Measurements from ENCODE around the gene TRAF4. TPM values are rescaled to one million over a fixed set of nuclear protein-coding genes. Genes with fewer than 3 reads are reported as not detected.
"Not testable (repeated sequence)": the region's sequence is repeated elsewhere in the genome, so short reads cannot be mapped to it uniquely, and the experiment has no call there.

TRAF4 gene
- total and polyA plus RNA-seq, 5 donors, result 2.9 to 8.9 (median 4.6) TPM

GRCh38 chr17:28735242-28735722 is 8.5 kb upstream of the TRAF4 start:
- 84% methylated on average over 5 of the region's 5 CpGs for WGBS
- intact Hi-C loops (cut with DNase I), result no loop called here
- Histone ChIP-seq H3K9me3 (ENCODE audit: control insufficient read depth, low read length) (no peaks in the 10 kb centered on the region), H3K27me3 (ENCODE audit: control insufficient read depth, insufficient read depth) (no peaks in the 10 kb centered on the region), H3K4me1 (ENCODE audit: control insufficient read depth, insufficient read depth, low read length) (no peaks in the 10 kb centered on the region), H3K27ac (ENCODE audit: low read length) (no peak overlapping the region), H3K4me3 (ENCODE audit: low read length) (no peak overlapping the region)
- DNase-seq, result peak in 1 of 3 donors; percentile 5
- peak in 1 of 2 donors; percentile 16 for ATAC-seq

- intact Hi-C loops (cut with DNase I), result not testable (repeated sequence)
Observed at GRCh38 chr17:28735913-28736769, 7.7 kb upstream of the TRAF4 start.

DNA sequence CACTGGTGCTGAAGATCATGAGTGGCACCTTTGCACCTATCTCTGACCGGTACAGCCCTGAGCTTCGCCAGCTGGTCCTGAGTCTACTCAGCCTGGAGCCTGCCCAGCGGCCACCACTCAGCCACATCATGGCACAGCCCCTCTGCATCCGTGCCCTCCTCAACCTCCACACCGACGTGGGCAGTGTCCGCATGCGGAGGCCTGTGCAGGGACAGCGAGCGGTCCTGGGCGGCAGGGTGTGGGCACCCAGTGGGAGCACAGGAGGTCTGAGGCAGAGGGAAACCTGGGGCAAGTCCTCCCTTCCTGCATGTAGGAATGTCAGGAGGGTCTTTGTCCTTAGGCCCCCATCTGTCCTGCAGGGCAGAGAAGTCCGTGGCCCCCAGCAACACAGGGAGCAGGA is 6.5 kb upstream of the TRAF4 start:
- H3K4me1 ChIP-seq (ENCODE audit: control insufficient read depth, insufficient read depth, low read length), result no peaks in the 10 kb centered on the region
- no peak overlapping the region for H3K27ac ChIP-seq (ENCODE audit: low read length)
- H3K27me3 ChIP-seq (ENCODE audit: control insufficient read depth, insufficient read depth), result no peaks in the 10 kb centered on the region
- 97% methylated on average over 12 of the region's 12 CpGs for WGBS
- ATAC-seq (no peak), DNase-seq (peak in 1 of 3 donors; percentile 9)
- H3K4me3 ChIP-seq (ENCODE audit: low read length), result no peak overlapping the region
- H3K9me3 ChIP-seq (ENCODE audit: control insufficient read depth, low read length), result no peaks in the 10 kb centered on the region
- intact Hi-C loops (cut with DNase I), result no loop called here

More at GRCh38 chr17:28735913-28736769, 7.7 kb upstream of the TRAF4 start:
- H3K9me3 ChIP-seq (ENCODE audit: control insufficient read depth, low read length); H3K4me1 ChIP-seq (ENCODE audit: control insufficient read depth, insufficient read depth, low read length); H3K27ac ChIP-seq (ENCODE audit: low read length); H3K27me3 ChIP-seq (ENCODE audit: control insufficient read depth, insufficient read depth); DNase-seq; H3K4me3 ChIP-seq (ENCODE audit: low read length); ATAC-seq: not testable (repeated sequence)
- WGBS, result 93% methylated on average over 5 of the region's 8 CpGs

DNA sequence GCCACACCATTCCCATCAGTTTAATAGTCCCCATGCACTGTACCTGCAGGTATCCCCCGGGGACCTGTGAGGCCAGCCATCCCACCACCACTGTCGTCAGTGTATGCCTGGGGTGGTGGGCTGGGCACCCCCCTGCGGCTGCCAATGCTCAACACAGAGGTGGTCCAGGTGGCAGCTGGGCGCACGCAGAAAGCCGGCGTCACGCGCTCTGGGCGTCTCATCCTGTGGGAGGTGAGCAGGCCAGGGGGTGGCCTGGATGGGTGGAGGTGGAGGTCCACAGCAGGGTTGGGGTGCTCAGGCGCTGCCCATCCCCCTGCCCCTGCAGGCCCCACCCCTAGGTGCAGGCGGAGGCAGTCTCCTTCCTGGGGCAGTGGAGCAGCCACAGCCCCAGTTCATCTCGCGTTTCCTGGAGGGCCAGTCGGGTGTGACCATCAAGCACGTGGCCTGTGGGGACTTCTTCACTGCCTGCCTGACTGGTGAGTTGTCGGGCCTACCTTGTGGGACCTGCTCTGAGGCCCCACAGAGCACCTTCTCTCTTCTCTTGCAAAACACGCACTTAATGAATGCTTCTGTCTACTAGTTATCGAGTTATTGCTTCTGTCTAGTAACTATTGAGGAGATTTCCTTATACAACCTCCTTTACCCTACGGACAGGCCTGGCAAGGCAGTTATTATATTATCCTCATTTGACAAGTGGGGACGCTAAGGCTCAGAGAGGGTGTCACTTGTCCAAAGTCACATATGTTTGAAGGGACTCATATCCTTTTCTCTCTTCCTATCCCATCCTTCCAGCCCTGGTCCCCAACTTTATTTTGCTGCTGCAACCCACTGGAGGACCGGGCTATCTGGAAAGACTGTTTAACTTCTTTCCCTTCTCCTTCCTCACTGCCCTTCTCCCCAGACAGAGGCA is 5.8 kb upstream of the TRAF4 start:
- no peak overlapping the region for H3K27ac ChIP-seq (ENCODE audit: low read length)
- no peak overlapping the region for H3K4me3 ChIP-seq (ENCODE audit: low read length)
- H3K9me3 ChIP-seq (ENCODE audit: control insufficient read depth, low read length), result no peaks in the 10 kb centered on the region
- H3K4me1 ChIP-seq (ENCODE audit: control insufficient read depth, insufficient read depth, low read length), result no peaks in the 10 kb centered on the region
- DNase-seq, result peak in 2 of 3 donors; percentile 38 to 51
- H3K27me3 ChIP-seq (ENCODE audit: control insufficient read depth, insufficient read depth), result no peaks in the 10 kb centered on the region
- intact Hi-C loops (cut with DNase I), result no loop called here
- ATAC-seq, result peak in 1 of 2 donors; percentile 10
- 88% methylated on average over 22 of the region's 22 CpGs for WGBS

GRCh38 chr17:28738680-28739384 is 5.0 kb upstream of the TRAF4 start:
- intact Hi-C loops (cut with DNase I), result no loop called here
- no peaks in the 10 kb centered on the region for H3K27me3 ChIP-seq (ENCODE audit: control insufficient read depth, insufficient read depth)
- no peak for ATAC-seq
- H3K9me3 ChIP-seq (ENCODE audit: control insufficient read depth, low read length), result no peaks in the 10 kb centered on the region
- WGBS, result 89% methylated on average over 10 of the region's 10 CpGs
- H3K4me3 ChIP-seq (ENCODE audit: low read length), result no peak overlapping the region
- H3K4me1 ChIP-seq (ENCODE audit: control insufficient read depth, insufficient read depth, low read length), result no peaks in the 10 kb centered on the region
- no peak overlapping the region for H3K27ac ChIP-seq (ENCODE audit: low read length)
- peak in 1 of 3 donors; percentile 38 for DNase-seq

DNA sequence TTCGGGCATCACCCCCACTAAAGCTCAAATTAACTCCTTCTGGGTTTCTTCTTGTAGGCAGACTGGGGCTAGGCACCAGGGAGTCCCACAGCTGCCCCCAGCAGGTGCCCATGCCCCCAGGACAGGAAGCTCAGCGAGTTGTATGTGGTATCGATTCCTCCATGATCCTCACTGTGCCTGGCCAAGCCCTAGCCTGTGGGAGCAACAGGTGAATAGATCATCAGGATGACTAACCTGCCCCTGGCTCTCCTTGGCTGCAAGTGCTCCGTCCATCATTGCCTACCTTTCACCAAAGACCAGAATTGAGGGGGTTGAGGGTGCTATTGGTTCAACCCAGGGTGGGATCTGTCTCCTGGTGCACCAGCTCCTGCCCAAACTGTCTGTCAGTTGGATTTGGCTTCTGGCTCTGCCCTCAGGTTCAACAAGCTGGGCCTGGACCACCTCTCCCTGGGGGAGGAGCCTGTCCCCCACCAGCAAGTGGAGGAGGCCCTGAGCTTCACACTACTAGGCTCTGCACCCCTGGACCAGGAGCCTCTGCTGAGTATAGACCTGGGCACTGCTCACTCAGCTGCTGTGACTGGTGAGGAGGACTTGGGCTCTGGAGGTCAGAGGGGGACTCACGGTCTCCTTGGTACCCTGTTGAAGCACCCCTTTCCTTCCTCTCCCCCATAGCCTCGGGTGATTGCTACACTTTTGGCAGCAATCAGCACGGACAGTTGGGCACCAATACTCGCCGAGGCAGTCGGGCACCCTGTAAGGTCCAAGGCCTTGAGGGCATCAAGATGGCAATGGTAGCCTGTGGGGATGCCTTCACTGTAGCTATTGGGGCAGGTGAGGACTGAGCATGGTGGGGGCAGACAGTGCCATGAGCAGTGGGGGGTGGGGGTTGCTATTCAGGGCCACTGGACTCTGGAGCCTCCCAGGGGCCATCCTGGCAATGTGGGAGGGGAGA is 3.1 kb upstream of the TRAF4 start:
- H3K27ac ChIP-seq (ENCODE audit: low read length), result no peak overlapping the region
- H3K9me3 ChIP-seq (ENCODE audit: control insufficient read depth, low read length), result no peaks in the 10 kb centered on the region
- H3K27me3 ChIP-seq (ENCODE audit: control insufficient read depth, insufficient read depth), result no peaks in the 10 kb centered on the region
- peaks cover 2% of the 10 kb centered on the region for H3K4me1 ChIP-seq (ENCODE audit: control insufficient read depth, insufficient read depth, low read length)
- no peak for ATAC-seq
- DNase-seq, result peak in 1 of 3 donors; percentile 33
- H3K4me3 ChIP-seq (ENCODE audit: low read length), result no peak overlapping the region
- intact Hi-C loops (cut with DNase I), result no loop called here
- 83% methylated on average over 10 of the region's 10 CpGs for WGBS

- WGBS, result 71% methylated on average over 19 of the region's 19 CpGs
- H3K4me3 ChIP-seq (ENCODE audit: low read length), result no peak overlapping the region
- no peaks in the 10 kb centered on the region for H3K9me3 ChIP-seq (ENCODE audit: control insufficient read depth, low read length)
- no peak overlapping the region for H3K27ac ChIP-seq (ENCODE audit: low read length)
- intact Hi-C loops (cut with DNase I), result no loop called here
- H3K27me3 ChIP-seq (ENCODE audit: control insufficient read depth, insufficient read depth), result no peaks in the 10 kb centered on the region
- ATAC-seq (no peak), DNase-seq (peak in 1 of 3 donors; percentile 34)
- peaks cover 2% of the 10 kb centered on the region for H3K4me1 ChIP-seq (ENCODE audit: control insufficient read depth, insufficient read depth, low read length)
Observed at GRCh38 chr17:28741358-28742349, 2.2 kb upstream of the TRAF4 start.

DNA sequence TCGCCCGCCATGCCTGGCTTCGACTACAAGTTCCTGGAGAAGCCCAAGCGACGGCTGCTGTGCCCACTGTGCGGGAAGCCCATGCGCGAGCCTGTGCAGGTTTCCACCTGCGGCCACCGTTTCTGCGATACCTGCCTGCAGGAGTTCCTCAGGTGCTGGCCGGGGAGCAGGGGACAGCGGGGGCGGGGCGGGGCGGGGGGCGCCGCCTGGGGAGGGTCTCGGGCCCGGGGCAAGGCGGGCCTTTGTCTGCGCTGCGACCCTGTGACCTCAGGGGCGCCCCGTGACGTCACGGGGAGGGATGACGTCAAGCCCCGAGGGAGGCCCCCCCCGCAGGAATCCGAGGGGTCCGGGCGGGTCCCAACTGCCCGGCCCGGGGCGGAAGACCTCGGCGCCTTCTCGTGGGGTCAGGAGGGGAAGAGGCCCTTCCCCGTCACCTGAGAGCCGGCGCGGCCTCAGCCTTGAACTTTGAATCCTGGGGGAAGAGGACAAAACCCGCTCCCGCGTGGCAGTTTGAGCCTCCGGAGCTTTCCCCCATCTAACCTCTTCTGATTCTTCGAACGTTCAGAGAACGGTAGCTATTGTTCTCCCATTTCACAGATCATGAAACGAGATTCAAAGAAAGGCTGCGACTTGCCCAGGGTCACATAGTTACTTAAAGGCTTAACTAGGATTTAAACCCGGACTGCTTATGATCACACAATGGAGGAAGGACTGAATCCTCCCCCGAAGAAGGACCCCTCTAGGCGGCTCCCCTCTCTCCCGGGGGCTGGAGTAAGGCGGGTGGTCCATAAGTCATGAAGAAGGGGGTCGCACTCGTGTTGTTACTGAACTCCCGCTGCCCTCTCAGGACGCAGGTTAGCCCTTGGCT is 527 bp downstream of the TRAF4 start:
- ATAC-seq, result peak; percentile 10 to 34
- 2% methylated on average over 61 of the region's 61 CpGs for WGBS
- intact Hi-C loops (cut with DNase I), result no loop called here

More for the DNA sequence above, 527 bp downstream of the TRAF4 start:
- H3K9me3 ChIP-seq (ENCODE audit: control insufficient read depth, low read length), result no peaks in the 10 kb centered on the region
- peaks cover 3% of the 10 kb centered on the region for H3K4me1 ChIP-seq (ENCODE audit: control insufficient read depth, insufficient read depth, low read length)
- no peaks in the 10 kb centered on the region for H3K27me3 ChIP-seq (ENCODE audit: control insufficient read depth, insufficient read depth)
- H3K27ac ChIP-seq (ENCODE audit: low read length), result peak overlapping the region; percentile 76
- DNase-seq, result peak; percentile 65 to 85 (median 77)
- peak overlapping the region; percentile 78 for H3K4me3 ChIP-seq (ENCODE audit: low read length)

Measured in right cardiac atrium (tissue), 5 donors.